IPS-NIHi7 (cell line): ENCODE measurements around the gene CASP2.
A peak's percentile ranks its signal among the peaks of the same experiment; 100 is the strongest.

Experiments used
- DNase-seq: peaks from one replicate; pipeline ENCODE4 v3.0.0; 2012; ENCODE audit warnings: mixed read lengths; ENCODE audit errors: extremely low spot score

Gene CASP2

GRCh38 chr7:143295870-143296269 lies 7.7 kb downstream of the CASP2 start:
- DNase-seq: no peak

GRCh38 chr7:143296686-143297085 lies 8.5 kb downstream of the CASP2 start:
- no peak for DNase-seq

GRCh38 chr7:143299346-143299745 lies 11.2 kb downstream of the CASP2 start:
- DNase-seq: no peak

GRCh38 chr7:143299840-143300239 lies 11.7 kb downstream of the CASP2 start:
- peak; percentile 77 for DNase-seq

- DNase-seq: no peak
Observed at GRCh38 chr7:143300959-143301935, 13.1 kb downstream of the CASP2 start.

GRCh38 chr7:143303733-143304132 lies 15.6 kb downstream of the CASP2 start:
- no peak for DNase-seq

GRCh38 chr7:143304938-143305337 lies 16.8 kb downstream of the CASP2 start:
- DNase-seq: no peak

- DNase-seq: peak; percentile 78
Observed at GRCh38 chr7:143305423-143306070, 17.4 kb downstream of the CASP2 start.

- DNase-seq: no peak
Observed at GRCh38 chr7:143308632-143309031, 20.5 kb downstream of the CASP2 start.

- no peak for DNase-seq
Observed at GRCh38 chr7:143314127-143314526, 26.0 kb downstream of the CASP2 start.

GRCh38 chr7:143315776-143316175 lies 27.6 kb downstream of the CASP2 start, which contains the start of gene CLCN1:
Gene CLCN1, plus strand, starts transcription at chr7:143316111. Its CDS starts 102 bp downstream, at chr7:143316213.
- no peak for DNase-seq

- no peak for DNase-seq
Observed at GRCh38 chr7:143316492-143316891, 28.3 kb downstream of the CASP2 start.

GRCh38 chr7:143318661-143319060 lies 30.5 kb downstream of the CASP2 start:
- DNase-seq: no peak

GRCh38 chr7:143320620-143321019 lies 32.5 kb downstream of the CASP2 start:
- DNase-seq: no peak

- DNase-seq: no peak
Observed at GRCh38 chr7:143321242-143321641, 33.1 kb downstream of the CASP2 start.

GRCh38 chr7:143321734-143322133 lies 33.6 kb downstream of the CASP2 start:
- DNase-seq: peak; percentile 55

- no peak for DNase-seq
Observed at GRCh38 chr7:143322760-143323633, 34.8 kb downstream of the CASP2 start.

- DNase-seq: no peak
Observed at GRCh38 chr7:143323653-143324052, 35.5 kb downstream of the CASP2 start.

GRCh38 chr7:143325240-143325639 lies 37.1 kb downstream of the CASP2 start:
- DNase-seq: no peak

GRCh38 chr7:143327903-143328302 lies 39.8 kb downstream of the CASP2 start:
- no peak for DNase-seq

GRCh38 chr7:143329471-143330170 lies 41.5 kb downstream of the CASP2 start:
- DNase-seq: peak; percentile 35
